Activated gamma-delta T cell treated with Interleukin-2 at 50 U/mL for 16 hours (primary cell): ENCODE results near the gene NGLY1.

Experiments
- DNase-seq: peaks from one replicate; pipeline ENCODE4 v3.0.0-alpha.2; 2020

The NGLY1 gene, protein sequence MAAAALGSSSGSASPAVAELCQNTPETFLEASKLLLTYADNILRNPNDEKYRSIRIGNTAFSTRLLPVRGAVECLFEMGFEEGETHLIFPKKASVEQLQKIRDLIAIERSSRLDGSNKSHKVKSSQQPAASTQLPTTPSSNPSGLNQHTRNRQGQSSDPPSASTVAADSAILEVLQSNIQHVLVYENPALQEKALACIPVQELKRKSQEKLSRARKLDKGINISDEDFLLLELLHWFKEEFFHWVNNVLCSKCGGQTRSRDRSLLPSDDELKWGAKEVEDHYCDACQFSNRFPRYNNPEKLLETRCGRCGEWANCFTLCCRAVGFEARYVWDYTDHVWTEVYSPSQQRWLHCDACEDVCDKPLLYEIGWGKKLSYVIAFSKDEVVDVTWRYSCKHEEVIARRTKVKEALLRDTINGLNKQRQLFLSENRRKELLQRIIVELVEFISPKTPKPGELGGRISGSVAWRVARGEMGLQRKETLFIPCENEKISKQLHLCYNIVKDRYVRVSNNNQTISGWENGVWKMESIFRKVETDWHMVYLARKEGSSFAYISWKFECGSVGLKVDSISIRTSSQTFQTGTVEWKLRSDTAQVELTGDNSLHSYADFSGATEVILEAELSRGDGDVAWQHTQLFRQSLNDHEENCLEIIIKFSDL

DNA sequence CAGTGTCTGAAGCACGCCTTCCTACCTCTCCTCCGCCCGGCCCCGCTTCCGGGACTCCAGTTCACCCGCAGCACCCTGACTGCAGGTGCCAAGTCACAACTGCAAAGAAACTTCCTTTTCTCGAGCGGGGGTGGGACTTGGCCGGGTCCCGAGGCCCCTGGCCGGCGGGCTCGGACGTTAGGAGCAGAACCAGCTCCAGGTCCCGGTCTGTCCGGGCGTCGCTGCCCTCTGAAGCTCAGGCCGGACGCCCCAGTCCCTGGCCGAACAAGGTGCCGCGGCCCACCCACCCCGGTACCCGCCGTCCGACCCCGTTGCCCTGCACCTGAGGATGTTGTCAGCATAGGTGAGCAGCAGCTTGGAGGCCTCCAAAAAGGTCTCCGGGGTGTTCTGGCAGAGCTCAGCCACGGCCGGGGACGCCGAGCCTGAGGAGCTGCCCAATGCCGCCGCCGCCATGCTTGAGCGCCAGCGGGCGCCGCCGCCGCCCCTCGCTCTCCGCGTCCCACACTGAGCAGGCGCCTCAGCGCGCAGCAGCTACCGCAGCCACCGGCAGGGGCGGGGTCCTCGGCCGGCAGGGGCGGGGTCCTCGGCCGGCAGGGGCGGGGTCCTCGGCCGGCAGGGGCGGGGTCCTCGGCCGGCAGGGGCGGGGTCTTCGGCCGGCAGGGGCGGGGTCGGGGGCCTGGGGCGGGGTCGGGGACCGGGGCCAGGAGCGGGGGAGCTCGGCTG, at the start of gene NGLY1:
Gene NGLY1 (minus strand): TSS at position 506 of the 723 bp plus-strand sequence. CDS start 53 bp downstream, at position 453.
- DNase-seq, result peak; percentile 79

DNA sequence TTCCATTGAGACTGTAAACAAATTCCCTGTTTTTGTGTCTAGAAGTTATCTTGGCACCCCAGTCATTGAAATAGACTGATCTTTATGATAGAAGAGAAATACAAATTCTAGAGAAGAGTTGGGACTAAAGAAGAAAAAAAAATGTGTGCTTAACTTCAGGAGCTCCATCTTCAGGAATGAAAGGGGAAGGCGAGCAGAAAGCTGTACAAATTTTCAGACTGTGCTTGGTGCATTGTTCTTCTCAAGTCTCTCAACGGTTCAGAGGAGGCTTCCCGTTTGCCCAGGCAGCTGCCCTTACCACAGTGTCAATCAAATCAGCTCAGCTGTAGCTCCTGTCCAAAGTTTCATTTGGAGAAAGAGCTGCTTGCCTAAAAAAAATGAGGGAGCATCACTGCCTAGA, 48.3 kb upstream of the NGLY1 start:
- no peak for DNase-seq

DNA sequence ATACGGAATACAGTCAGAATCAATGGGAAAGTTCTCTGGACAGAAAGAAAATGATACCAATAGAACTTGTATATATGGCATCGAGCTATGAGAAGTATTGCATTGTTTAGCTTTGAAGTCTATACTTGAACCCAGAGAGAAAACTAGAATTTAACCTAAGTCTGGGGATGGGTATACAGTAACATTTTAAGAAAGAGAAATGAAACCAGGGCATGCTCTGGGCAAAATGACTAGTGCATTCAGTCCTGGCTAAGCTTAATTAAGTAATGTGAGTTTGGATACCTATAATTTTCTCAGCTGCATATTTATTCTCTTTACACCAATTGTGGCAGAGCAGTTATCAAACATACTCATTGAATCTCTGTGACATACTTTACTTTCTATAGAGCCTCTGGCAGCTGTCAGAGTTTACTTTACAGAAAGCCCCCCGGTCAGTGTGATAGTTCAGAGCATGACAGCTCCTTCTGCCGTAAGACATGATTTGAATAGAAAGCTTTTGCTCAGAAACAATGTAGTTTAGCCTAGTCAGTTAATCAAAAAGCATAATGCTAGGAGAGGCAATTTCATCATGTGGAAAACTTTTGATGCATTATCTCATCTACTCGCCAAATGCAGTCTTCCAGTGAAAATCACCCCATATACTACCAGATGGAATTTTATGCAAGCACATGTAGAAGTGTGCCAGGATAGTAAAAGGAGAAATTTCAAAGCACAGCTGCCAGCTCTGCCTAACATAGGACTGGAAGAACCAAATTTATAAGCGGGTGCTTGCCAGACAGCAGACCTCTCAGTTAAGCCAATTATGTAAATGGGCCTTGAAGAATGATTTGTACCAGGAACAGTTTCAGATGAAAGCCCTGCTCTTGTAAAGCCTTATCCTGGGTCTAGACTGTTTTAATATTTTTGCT, 47.4 kb upstream of the NGLY1 start:
- DNase-seq, result no peak

DNA sequence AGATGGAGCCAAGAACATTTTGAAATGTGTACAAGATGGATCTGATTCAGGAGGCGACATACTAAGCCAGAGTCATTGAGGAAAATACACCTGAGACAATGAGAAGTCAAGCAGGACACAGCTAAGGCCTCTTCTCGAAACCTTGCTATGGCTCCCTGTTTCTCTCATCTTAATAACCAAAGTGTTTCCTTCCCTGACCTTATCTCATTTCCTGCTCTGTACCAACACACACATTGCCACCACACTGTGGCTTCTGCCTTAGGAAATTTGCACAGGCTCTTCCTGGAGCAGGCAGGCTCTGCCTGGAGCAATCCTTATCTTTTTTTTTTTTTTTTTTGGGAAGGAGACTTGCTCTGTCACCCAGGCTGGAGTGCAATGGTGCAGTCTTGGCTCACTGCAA, 43.3 kb upstream of the NGLY1 start:
- no peak for DNase-seq

DNA sequence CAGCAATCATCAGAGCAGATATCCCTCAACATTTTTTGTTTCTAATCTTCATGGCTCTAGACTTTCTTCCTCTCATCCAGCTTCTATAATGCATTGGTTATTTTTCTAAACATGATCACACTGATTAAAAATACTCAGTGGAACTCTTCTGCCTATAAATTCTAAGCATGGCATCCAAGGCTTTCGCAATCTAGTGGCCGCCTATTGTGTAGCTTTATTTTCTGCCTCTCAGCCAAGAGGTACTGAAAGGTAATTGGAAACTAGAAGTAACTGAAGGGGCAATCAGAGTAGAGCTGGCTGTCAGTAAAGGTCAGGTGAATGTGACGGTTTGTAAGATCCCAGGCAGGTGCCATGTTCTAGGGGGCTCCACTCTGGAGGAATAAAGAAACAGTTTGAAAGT, 40.1 kb upstream of the NGLY1 start:
- DNase-seq, result no peak

DNA sequence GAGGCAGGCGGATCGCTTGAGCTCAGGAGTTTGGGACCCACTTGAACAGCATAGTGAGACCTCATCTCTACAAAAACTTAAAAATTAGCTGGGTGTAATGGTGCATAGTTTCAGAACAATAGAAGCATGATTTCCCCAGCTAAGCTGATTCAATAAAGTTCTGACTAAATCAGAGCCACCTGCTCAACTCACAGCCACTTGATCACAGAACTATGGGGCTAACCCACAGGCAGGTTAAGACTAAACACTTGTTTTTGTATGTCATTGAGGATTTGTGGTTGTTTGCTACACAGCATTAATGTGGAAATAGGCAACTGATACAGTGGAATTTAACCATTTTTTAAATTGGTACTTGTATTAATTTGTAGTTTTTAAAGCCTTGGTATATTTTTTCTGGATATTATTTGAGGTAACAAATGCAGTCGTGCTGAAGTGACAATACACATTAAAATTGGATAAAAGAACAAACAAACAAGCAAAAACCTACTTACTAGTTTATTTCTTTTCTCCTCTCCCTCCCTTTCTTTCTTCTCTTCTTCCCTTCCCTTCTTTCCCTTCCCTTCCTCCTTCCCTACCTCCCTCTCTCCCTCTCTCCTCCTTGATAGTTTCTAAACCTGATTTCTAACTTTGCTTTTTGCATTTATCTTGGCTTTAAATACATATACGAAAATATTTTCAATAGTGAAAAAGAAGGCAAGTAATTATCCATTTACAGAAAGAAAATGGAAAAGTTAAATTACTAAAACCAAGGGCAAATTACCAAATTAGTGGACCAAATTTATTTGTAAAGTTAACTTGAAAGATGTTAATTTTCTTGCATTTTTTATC, 38.7 kb upstream of the NGLY1 start:
- DNase-seq, result no peak

DNA sequence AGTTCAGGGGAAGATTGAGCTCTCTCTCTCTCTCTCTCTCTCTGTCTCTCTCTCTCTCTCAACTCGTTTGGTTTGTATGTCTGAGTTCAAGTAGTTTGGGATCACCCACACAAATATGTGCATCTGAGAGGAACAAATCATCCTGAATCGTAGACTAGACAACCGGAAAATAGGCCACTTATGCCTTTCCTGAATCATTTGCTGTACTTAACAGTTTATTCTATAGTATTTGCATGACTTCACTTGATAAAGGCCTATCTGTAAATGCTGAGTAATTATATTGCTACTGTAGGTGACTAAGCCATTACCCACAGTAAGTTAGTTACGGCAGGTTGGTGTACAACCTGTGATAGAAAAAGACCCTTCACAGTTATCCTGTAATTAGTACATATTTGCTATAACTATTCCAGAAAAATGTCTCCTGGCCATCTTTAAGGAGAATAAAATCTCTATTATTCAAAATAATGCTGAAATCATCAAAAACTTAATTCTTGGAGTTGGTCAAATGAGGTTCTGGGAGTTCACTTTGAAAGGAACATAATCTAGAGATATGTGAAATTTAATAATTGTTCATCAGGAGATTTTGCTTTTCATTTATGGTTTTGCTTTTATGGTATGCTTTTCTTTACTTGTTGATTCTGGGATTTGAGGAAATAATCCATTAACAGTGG, 37.7 kb upstream of the NGLY1 start:
- DNase-seq, result no peak

DNA sequence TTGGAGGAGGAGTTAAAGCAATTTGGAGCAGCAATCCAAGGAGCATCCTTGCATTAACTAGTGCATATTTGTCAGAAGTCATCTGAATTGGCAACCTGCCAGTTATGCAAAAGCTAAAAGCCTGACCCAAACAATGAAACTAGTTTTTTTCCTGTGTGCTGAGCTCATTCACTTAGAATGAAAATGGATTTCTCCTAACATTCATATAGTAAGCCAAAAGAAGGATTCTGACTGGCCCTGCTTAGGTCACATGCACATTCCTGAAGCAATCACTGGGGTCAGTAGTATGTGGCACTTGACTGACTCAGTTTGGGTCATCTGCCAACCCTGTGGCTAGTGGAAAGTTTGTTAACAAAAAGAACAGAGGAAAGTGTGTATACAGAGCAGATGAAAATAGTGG, 37.1 kb upstream of the NGLY1 start:
- no peak for DNase-seq

DNA sequence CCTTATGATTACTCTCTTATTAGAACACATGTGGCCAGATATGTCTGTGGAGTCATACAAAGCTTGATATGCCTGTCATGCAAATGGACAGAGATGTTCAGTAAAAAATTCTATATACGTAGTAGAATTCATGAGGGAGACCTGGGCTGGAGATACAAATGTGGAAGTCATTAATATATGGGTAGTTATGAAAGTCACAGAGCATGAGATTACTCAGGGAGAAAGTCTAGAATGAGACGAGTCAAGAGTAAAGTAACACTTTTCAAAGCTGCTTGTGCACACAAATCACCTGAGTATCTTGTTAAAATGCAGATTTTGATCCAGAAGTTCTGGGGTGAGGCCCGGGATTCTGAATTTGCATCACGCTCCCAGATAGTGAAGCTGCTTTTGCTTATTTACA, 35.1 kb upstream of the NGLY1 start:
- no peak for DNase-seq

DNA sequence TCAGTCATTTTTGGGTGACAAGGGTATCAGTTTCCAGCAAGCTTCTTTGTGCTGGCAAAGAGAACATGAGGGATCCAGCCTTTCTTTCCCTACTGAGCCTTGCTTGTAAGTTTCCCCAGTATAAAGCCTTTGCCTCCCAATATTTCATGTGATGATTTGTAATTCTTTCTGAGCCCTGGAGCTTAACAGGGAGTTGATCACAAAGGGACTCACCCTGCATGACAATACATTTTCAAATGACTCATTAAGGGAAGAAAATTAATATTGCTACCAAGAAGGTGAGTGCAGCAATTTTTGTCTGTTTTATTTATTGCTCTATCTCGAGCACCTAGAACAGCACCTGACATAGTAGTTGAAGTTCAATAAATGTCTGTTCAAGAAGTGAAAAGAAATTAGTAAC, 34.4 kb upstream of the NGLY1 start:
- DNase-seq, result no peak

DNA sequence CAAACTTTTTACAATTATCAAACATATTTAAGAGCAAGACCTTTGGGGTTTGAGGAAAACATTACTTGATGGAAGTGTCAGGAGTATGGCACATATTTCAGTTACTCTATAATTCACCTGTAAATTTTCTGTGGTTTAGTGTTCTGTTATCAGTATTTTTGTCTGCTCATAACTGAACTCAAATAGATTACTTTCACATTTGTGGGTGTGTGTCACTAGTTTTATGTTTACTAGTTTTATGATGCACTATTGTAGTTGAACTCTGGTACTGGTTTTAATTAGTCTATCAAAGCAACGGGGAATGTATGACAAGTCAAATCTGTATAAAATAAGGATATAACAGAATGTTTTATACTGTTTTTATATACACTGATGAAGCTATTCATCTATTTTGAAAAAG, 33.9 kb upstream of the NGLY1 start:
- no peak for DNase-seq

DNA sequence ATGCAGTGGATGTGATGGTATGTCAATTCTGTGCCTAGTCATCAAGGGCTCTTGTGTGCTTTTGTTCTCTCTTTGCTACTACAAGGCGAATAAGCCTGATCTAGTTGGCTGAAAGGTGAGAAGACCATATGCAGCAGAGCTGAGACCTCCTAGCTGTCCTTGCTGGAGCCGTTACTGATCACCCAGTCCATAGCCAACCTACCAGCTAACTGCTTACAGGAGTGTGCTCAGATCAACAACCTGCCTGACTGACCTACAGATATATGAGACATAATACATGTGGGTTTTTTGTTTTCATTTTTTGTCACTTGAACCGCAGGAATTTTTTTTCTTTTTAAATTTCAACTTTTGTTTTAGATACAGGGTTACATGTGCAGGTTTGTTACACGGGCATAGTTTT, 29.4 kb upstream of the NGLY1 start:
- no peak for DNase-seq

DNA sequence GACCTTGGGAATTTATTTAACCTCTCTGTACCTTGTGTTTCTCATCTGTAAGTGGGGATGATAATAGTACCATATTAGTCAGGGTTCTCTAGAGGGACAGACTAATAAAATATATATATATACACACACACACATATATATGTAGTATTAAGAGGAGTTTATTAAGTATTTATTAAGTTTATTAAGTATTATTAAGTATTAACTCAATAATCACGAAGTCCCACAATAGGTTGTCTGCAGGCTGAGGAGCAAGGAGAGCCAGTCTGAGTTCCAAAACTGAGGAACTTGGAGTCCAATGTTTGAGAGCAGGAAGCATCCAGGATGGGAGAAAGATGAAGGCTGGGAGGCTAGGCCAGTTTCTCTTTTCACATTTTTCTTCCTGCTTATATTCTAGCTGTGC, 21.4 kb upstream of the NGLY1 start:
- DNase-seq, result no peak

DNA sequence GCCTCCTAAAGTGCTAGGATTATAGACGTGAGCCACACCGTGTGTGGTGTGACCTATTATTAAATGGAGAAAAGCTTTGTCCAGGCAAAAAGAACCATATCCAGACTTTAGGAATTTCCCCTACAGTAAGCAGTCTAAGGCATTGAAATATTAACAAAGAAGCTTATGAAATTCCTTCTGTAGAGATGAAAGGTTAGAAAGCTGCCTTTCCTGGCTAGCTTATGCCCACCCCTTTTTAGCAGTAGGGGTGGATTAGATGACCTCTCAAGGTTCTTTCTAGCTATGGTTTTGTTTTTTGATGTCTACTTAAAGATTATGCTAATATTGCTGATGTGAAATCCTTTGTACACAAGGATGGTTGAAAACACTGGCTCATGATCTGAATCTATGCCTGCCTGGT, 20.6 kb upstream of the NGLY1 start:
- no peak for DNase-seq

DNA sequence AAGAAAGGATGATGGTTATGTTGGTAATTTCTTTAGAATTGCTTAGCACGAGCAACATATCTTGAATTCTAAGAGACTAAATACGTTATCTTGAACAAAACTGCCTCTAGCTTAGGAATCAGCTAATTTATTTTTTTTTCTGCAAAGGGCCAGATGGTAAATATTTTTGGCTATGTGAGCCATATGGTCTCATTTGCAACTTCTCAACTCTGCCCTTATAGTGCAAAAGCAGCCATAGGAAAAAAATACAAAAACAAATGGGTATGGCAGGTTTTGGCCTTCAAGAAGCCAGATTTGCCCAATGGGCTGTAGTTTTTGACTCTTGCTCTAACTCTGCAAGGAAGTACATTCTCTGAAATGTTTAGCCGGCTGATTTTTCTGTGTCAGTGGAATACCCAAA, 18.5 kb upstream of the NGLY1 start:
- no peak for DNase-seq

DNA sequence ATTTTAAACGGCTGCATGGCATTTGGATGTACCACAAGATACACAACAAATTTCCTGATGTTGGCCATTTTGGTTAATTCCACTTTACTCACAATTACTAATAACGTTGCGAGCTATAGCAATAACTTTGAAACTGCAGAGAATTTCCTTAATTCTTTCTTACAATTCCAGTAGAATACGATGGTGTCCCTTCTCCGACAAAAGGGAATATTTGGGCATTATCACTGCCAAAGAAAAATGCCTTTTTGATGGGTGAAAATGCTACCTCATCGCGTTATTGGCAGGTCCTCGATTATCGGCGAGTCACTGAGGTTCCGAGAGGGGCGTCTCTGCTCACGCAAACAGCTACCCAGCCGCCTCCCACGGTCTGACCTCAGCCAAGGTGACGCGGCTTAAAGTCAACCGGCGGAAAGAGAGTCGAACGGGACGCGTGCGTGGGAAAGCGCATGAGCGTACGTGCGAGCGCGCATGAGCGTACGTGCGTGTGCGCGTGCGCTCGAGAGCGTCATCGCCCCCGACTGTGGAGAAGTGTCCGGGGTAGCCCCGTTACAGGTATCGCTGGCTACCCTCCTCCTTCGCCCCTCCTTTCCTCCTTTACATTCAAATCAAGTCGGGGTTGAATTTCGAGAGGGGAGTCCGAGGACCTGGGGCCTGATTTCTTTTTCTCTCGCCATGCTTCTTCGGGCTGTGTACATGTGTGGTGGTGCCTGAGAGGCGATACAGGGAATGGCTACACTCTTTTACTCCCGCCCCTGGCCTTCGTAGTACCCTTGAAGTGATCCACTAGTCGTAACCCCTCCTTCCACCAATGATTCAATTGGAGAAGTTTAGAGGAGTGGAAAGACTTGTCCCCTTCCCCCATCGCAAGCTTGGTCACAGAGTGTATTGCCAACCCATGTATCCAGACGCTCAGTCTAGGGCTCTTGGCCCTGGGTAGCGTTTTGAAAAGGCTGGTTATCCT, 6.6 kb upstream of the NGLY1 start, which contains the start of gene OXSM:
Gene OXSM (plus strand): TSS at position 495 of the 961 bp plus-strand sequence. CDS start 931 bp downstream, outside the sequence.
- DNase-seq, result peak; percentile 84

DNA sequence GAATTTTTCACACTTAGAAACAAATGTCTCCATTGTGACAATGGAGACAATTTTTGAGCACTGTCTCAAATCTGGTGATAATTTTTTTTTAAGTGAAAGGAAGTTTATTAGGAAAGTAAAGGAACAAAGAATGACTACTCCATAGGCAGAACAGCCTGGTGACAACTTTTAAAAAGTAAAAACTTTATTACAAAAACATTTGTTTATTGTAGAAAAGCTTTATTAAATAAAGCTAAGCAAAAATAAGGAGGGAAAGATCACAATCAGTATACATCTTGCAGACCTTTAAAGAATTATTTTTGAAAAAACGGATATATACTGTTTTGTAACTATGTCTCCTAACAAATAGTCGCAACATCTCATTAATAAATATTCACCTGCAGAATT, 6.0 kb upstream of the NGLY1 start:
- no peak for DNase-seq

DNA sequence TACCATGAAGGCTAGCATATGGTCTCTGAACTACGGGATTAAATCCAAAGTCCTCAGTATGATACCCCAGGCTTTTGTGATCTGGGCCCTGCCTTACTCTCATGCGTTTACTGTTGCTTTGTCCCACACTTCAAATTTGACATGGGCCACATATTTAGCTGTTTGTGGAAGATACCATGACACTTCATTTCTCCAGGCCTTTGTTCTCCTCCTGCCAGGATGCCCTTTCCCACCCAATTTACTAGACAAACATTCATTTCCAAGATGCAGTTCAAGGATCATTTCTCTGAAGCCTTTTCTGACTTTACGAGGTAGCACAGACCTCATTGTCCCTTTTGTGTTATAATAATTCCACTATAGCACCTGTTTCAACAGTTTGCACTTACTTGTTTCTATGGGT, 4.4 kb upstream of the NGLY1 start:
- no peak for DNase-seq

DNA sequence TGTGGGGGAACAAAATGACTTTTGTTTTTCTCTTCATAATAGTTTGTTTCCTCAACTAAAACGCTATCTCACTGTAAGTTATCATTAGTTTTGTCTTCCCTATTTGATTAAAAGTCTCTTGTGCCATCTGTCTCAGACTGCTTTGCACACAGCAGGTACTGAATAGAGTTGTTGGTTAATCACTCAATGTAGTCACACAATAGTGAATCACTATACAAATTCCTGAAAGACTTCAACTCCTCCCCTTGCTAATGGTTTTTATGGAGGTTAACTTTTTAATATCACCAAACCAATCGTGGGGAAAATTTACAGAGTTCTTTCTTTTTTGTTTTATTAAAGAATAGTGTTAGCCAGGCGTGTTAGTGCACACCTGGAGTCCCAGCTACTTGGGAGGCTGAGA, 2.6 kb upstream of the NGLY1 start:
- no peak for DNase-seq

DNA sequence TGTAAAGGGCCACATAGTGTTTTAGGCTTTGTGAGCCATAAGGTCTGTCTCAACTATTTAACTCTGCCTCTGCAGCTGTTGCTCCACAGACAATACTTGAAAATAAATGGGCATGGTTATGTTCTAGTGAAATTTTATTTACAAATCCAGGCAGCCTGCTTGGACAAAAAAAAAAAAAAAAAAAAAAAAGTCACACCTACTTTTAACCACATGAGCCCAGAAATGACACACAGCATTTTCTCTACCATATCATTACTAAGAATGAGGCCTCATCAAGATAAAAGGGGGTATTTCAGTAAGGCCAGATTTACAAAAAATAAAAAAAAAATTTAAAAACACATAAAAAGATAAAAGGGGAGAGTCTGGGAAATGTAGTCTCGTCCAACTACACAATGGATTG, 1.7 kb upstream of the NGLY1 start:
- no peak for DNase-seq
